HUES48 (cell line): ENCODE results near the gene HEATR5A.
"Not testable (repeated sequence)": the region's sequence is repeated elsewhere in the genome, so short reads cannot be mapped to it uniquely, and the experiment has no call there.

ENCODE experiments used
- H3K27ac ChIP-seq: one replicate; pipeline ENCODE4 v1.7.0; 2013; ENCODE audit warnings: low read depth, low read length, inconsistent platforms
- H3K27me3 ChIP-seq: 2 replicates; pipeline ENCODE4 v1.6.1; 2013; ENCODE audit warnings: mild to moderate bottlenecking, low read length; ENCODE audit not compliant: control insufficient read depth, insufficient read depth
- H3K36me3 ChIP-seq: 2 replicates; pipeline ENCODE4 v1.6.1; 2013; ENCODE audit warnings: low read length; ENCODE audit not compliant: control insufficient read depth, insufficient read depth
- H3K4me1 ChIP-seq: 2 replicates; pipeline ENCODE4 v1.6.1; 2013; ENCODE audit warnings: mild to moderate bottlenecking, low read length; ENCODE audit not compliant: control insufficient read depth, insufficient read depth
- H3K4me3 ChIP-seq: 2 replicates; pipeline ENCODE4 v1.5.1; 2013; ENCODE audit warnings: mild to moderate bottlenecking, low read depth, low read length
- H3K9ac ChIP-seq: 2 replicates; pipeline ENCODE4 v1.6.1; 2013; ENCODE audit warnings: mild to moderate bottlenecking, low read depth, low read length, moderate library complexity
- H3K9me3 ChIP-seq: 2 replicates; pipeline ENCODE4 v1.6.1; 2013; ENCODE audit warnings: low read length; ENCODE audit not compliant: control insufficient read depth, insufficient read depth

The HEATR5A gene

GRCh38 chr14:31442284-31442683 lies 21.9 kb upstream of the HEATR5A start:
- H3K36me3 ChIP-seq = 0 out of 2 replicates have a peak, but pooled peaks cover 11% of the 10 kb centered on the region
- no peak overlapping the region for H3K9ac ChIP-seq
- H3K9me3 ChIP-seq = peaks cover 11% of the 10 kb centered on the region
- no peak overlapping the region for H3K27ac ChIP-seq
- no peaks in the 10 kb centered on the region for H3K4me1 ChIP-seq
- no peak overlapping the region for H3K4me3 ChIP-seq
- H3K27me3 ChIP-seq = no peaks in the 10 kb centered on the region

GRCh38 chr14:31441273-31442111 lies 21.1 kb upstream of the HEATR5A start:
- Histone ChIP-seq H3K4me3 (no peak overlapping the region), H3K36me3 (0 out of 2 replicates have a peak, but pooled peaks cover 10% of the 10 kb centered on the region), H3K27ac (no peak overlapping the region), H3K9me3 (peaks cover 11% of the 10 kb centered on the region), H3K4me1 (no peaks in the 10 kb centered on the region), H3K27me3 (no peaks in the 10 kb centered on the region), H3K9ac (no peak overlapping the region)

GRCh38 chr14:31440280-31440679 lies 19.9 kb upstream of the HEATR5A start:
- Histone ChIP-seq H3K27ac (no peak overlapping the region), H3K27me3 (no peaks in the 10 kb centered on the region), H3K4me1 (no peaks in the 10 kb centered on the region), H3K36me3 (no peaks in the 10 kb centered on the region), H3K9ac (no peak overlapping the region), H3K4me3 (no peak overlapping the region), H3K9me3 (peaks cover 11% of the 10 kb centered on the region)

- H3K27ac ChIP-seq = no peak overlapping the region
- no peak overlapping the region for H3K9ac ChIP-seq
- no peaks in the 10 kb centered on the region for H3K36me3 ChIP-seq
- no peaks in the 10 kb centered on the region for H3K27me3 ChIP-seq
- H3K9me3 ChIP-seq = peaks cover 11% of the 10 kb centered on the region
- H3K4me3 ChIP-seq = no peak overlapping the region
- no peaks in the 10 kb centered on the region for H3K4me1 ChIP-seq
Observed at GRCh38 chr14:31439561-31439960, 19.2 kb upstream of the HEATR5A start.

- H3K27ac ChIP-seq, H3K9ac ChIP-seq, H3K4me3 ChIP-seq, H3K4me1 ChIP-seq, H3K27me3 ChIP-seq, H3K36me3 ChIP-seq: not testable (repeated sequence)
- H3K9me3 ChIP-seq = peaks cover 11% of the 10 kb centered on the region
Observed at GRCh38 chr14:31437045-31437691, 16.8 kb upstream of the HEATR5A start.

GRCh38 chr14:31435276-31435675 lies 14.9 kb upstream of the HEATR5A start:
- H3K4me1 ChIP-seq = no peaks in the 10 kb centered on the region
- H3K4me3 ChIP-seq = no peak overlapping the region
- no peaks in the 10 kb centered on the region for H3K27me3 ChIP-seq
- H3K36me3 ChIP-seq = no peaks in the 10 kb centered on the region
- H3K27ac ChIP-seq = no peak overlapping the region
- H3K9me3 ChIP-seq = peaks cover 11% of the 10 kb centered on the region
- H3K9ac ChIP-seq = no peak overlapping the region

GRCh38 chr14:31430634-31431264 lies 10.4 kb upstream of the HEATR5A start:
- no peak overlapping the region for H3K4me3 ChIP-seq
- H3K27ac ChIP-seq = no peak overlapping the region
- H3K9ac ChIP-seq = no peak overlapping the region
- H3K36me3 ChIP-seq = no peaks in the 10 kb centered on the region
- no peaks in the 10 kb centered on the region for H3K4me1 ChIP-seq
- no peaks in the 10 kb centered on the region; the same call in 1 of the 2 replicates for H3K9me3 ChIP-seq
- no peaks in the 10 kb centered on the region for H3K27me3 ChIP-seq

GRCh38 chr14:31429791-31430190 lies 9.4 kb upstream of the HEATR5A start:
- no peaks in the 10 kb centered on the region; the same call in 1 of the 2 replicates for H3K9me3 ChIP-seq
- no peaks in the 10 kb centered on the region for H3K27me3 ChIP-seq
- H3K36me3 ChIP-seq = no peaks in the 10 kb centered on the region

GRCh38 chr14:31428011-31428410 lies 7.7 kb upstream of the HEATR5A start:
- Histone ChIP-seq H3K27ac (no peak overlapping the region), H3K9me3 (no peaks in the 10 kb centered on the region; the same call in 1 of the 2 replicates), H3K36me3 (no peaks in the 10 kb centered on the region), H3K9ac (no peak overlapping the region), H3K27me3 (no peaks in the 10 kb centered on the region), H3K4me3 (no peak overlapping the region), H3K4me1 (no peaks in the 10 kb centered on the region)

More at GRCh38 chr14:31429791-31430190, 9.4 kb upstream of the HEATR5A start:
- Histone ChIP-seq H3K27ac (no peak overlapping the region), H3K9ac (no peak overlapping the region), H3K4me1 (no peaks in the 10 kb centered on the region), H3K4me3 (no peak overlapping the region)

GRCh38 chr14:31426663-31427062 lies 6.3 kb upstream of the HEATR5A start:
- Histone ChIP-seq H3K4me1 (no peaks in the 10 kb centered on the region), H3K9me3 (no peaks in the 10 kb centered on the region), H3K9ac (no peak overlapping the region), H3K4me3 (no peak overlapping the region), H3K27ac (no peak overlapping the region), H3K36me3 (no peaks in the 10 kb centered on the region), H3K27me3 (no peaks in the 10 kb centered on the region)

- Histone ChIP-seq H3K4me1 (no peaks in the 10 kb centered on the region), H3K9me3 (no peaks in the 10 kb centered on the region), H3K36me3 (no peaks in the 10 kb centered on the region), H3K27ac (no peak overlapping the region), H3K4me3 (no peak overlapping the region), H3K9ac (no peak overlapping the region), H3K27me3 (no peaks in the 10 kb centered on the region)
Observed at GRCh38 chr14:31425905-31426304, 5.6 kb upstream of the HEATR5A start.
